ENCODE measurements around the gene RALY. TPM values are rescaled to one million over a fixed set of nuclear protein-coding genes. Genes with fewer than 3 reads are reported as not detected.
A peak's percentile ranks its signal among the peaks of the same experiment; 100 is the strongest.

RALY gene
- total RNA-seq (56.5 TPM), polyA plus RNA-seq (ENCODE audit: insufficient read depth in 1 of 8, insufficient read length in 8 of 8, low replicate concordance in 1 of 8) (100 to 1,000 TPM; 127 to 166 (median 148) TPM)
- long read RNA-seq, donor 1, full-length matches to known transcripts = 21 of 30 reads
- long read RNA-seq, donor 1, partial matches to known transcripts = 9 of 30 reads
- long read RNA-seq, donor 1, other reads (novel, unspliced or antisense) = 0 of 30 reads
- long read RNA-seq, donor 2, full-length matches to known transcripts = 6 of 6 reads
- long read RNA-seq, donor 2, partial matches to known transcripts = 0 of 6 reads
- long read RNA-seq, donor 2, other reads (novel, unspliced or antisense) = 0 of 6 reads
- long read RNA-seq, donor 3, full-length matches to known transcripts = 62 of 455 reads
- long read RNA-seq, donor 3, partial matches to known transcripts = 384 of 455 reads
- long read RNA-seq, donor 3, other reads (novel, unspliced or antisense) = 9 of 455 reads
- long read RNA-seq, donor 4, full-length matches to known transcripts = 41 of 78 reads
- long read RNA-seq, donor 4, partial matches to known transcripts = 37 of 78 reads
- long read RNA-seq, donor 4, other reads (novel, unspliced or antisense) = 0 of 78 reads
- long read RNA-seq, donor 5, full-length matches to known transcripts = 77 of 175 reads
- long read RNA-seq, donor 5, partial matches to known transcripts = 98 of 175 reads
- long read RNA-seq, donor 5, other reads (novel, unspliced or antisense) = 0 of 175 reads
- long read RNA-seq, donor 6, full-length matches to known transcripts = 112 of 165 reads
- long read RNA-seq, donor 6, partial matches to known transcripts = 53 of 165 reads
- long read RNA-seq, donor 6, other reads (novel, unspliced or antisense) = 0 of 165 reads
- long read RNA-seq, donor 7, full-length matches to known transcripts = 63 of 112 reads
- long read RNA-seq, donor 7, partial matches to known transcripts = 49 of 112 reads
- long read RNA-seq, donor 7, other reads (novel, unspliced or antisense) = 0 of 112 reads
- long read RNA-seq, donor 8, full-length matches to known transcripts = 7 of 42 reads
- long read RNA-seq, donor 8, partial matches to known transcripts = 35 of 42 reads
- long read RNA-seq, donor 8, other reads (novel, unspliced or antisense) = 0 of 42 reads
- long read RNA-seq, donor 9, full-length matches to known transcripts = 15 of 43 reads
- long read RNA-seq, donor 9, partial matches to known transcripts = 28 of 43 reads
- long read RNA-seq, donor 9, other reads (novel, unspliced or antisense) = 0 of 43 reads
- long read RNA-seq, donor 10, full-length matches to known transcripts = 17 of 598 reads
- long read RNA-seq, donor 10, partial matches to known transcripts = 477 of 598 reads
- long read RNA-seq, donor 10, other reads (novel, unspliced or antisense) = 104 of 598 reads
- long read RNA-seq, donor 11, full-length matches to known transcripts = 13 of 353 reads
- long read RNA-seq, donor 11, partial matches to known transcripts = 292 of 353 reads
- long read RNA-seq, donor 11, other reads (novel, unspliced or antisense) = 48 of 353 reads

DNA sequence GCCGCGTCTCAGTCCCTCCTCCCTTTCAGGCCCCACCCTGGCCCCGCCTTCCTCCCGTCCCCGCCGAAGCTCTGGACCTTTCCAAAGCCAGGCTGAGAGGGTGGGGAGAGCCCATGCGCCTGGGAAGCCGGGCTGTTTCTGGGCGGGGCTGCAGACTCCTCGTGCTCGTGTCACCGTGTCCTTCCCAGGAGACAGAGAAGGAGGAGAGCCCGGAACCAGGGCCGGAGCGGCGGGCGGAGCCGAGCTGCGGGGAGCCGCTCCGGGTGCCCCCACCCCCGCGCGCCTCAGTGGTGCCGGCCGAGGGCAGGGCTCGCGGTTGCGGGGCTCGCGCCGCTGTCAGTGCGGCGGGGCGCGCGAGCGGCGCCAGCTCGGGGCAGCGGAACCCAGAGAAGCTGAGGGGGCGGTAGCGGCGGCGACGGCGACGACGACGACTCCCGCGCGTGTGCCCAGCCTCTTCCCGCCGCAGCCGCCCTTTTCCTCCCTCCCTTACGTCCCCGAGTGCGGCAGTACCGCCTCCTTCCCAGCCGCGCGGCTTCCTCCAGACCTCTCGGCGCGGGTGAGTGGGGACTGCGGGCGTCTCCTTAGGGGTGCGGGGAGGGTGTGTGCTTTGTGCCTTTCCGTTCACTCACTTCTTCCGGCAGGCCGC is at the start of gene RALY:
Gene RALY (plus strand): TSS at position 336 of the 646 bp plus-strand sequence. CDS start 78,164 bp downstream, outside the sequence.
- Histone ChIP-seq H3K27ac (ENCODE audit: low read length) (peak within 1 kb of the TSS; percentile 99), H3K4me1 (ENCODE audit: control insufficient read depth, insufficient read depth, low read length) (peaks cover 29% of the 10 kb centered on the region), H3K9me3 (replicated peaks; ENCODE audit: control insufficient read depth, low read depth, low read length) (no peaks in the 10 kb centered on the region), H3K36me3 (ENCODE audit: control insufficient read depth, insufficient read depth, low read length) (no peaks in the 10 kb centered on the region), H3K4me3 (ENCODE audit: low read length) (peak within 1 kb of the TSS; percentile 99), H3K27me3 (ENCODE audit: control insufficient read depth, insufficient read depth, low read length) (no peaks in the 10 kb centered on the region)
- DNase-seq = no peak
- WGBS (ENCODE audit: insufficient coverage) = 0% methylated on average over 53 of the region's 72 CpGs

DNA sequence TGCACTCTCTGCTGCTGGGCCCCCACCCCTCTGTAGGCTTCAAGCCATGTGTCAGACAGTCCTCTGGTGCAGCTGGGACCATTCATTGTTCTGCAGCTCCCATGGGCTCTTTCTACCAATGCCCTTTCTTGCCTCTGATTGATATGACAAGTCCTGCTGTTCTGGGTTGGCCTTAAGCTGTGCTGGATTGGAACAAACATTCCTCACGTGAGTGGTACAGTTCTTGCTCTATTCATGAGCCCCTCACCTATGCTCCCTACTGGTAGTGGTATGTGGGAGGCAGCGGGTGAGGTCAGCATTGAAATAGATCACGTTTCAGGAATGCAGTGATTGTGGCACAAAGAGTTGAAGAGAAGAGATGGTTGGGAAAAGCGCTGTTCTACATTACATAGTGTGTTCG is 48.8 kb upstream of the RALY start:
- 75% methylated on average over 3 of the region's 5 CpGs for WGBS (ENCODE audit: insufficient coverage)

DNA sequence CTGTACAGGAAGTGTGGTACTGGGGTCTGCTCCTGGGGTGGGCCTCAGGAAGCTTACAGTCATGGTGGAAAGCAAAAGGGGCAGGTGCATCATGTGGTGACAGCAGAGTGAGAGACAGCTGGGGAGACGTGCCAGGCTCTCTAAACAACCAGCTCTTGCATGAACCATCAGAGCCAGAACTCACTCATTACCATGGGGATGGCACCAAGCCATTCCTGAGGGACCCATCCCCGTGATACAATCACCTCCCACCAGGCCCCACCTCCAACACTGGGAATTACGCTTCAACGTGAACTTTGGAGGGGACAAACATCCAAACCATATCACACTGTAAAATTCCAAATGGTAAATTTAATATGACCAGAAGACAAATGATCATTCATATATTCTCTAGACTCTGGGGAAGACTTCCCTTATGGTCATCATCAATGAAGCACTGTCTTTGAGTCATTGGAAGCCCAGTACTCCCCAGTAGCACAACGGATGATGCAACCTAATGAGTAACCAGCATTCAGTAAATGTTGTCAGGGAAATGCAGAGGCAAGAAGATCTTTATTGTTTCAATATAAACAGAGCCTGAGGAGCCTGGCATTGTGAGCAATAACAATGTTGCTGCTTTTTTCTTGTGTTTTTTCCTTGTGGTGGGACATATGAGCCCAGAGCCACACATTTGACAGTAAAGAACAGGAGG is 48.2 kb upstream of the RALY start:
- H3K36me3 ChIP-seq (ENCODE audit: control insufficient read depth, insufficient read depth, low read length) = no peaks in the 10 kb centered on the region
- no peak for DNase-seq
- H3K4me1 ChIP-seq (ENCODE audit: control insufficient read depth, insufficient read depth, low read length) = no peaks in the 10 kb centered on the region
- no peak overlapping the region for H3K4me3 ChIP-seq (ENCODE audit: low read length)
- no peaks in the 10 kb centered on the region for H3K27me3 ChIP-seq (ENCODE audit: control insufficient read depth, insufficient read depth, low read length)
- H3K9me3 ChIP-seq (replicated peaks; ENCODE audit: control insufficient read depth, low read depth, low read length) = peaks cover 17% of the 10 kb centered on the region
- no peak overlapping the region for H3K27ac ChIP-seq (ENCODE audit: low read length)
- 100% methylated on average over 1 of the region's 5 CpGs for WGBS (ENCODE audit: insufficient coverage)

More for the DNA sequence above, 48.8 kb upstream of the RALY start:
- Histone ChIP-seq H3K27ac (ENCODE audit: low read length) (no peak overlapping the region), H3K4me1 (ENCODE audit: control insufficient read depth, insufficient read depth, low read length) (no peaks in the 10 kb centered on the region), H3K4me3 (ENCODE audit: low read length) (no peak overlapping the region), H3K36me3 (ENCODE audit: control insufficient read depth, insufficient read depth, low read length) (no peaks in the 10 kb centered on the region), H3K27me3 (ENCODE audit: control insufficient read depth, insufficient read depth, low read length) (no peaks in the 10 kb centered on the region), H3K9me3 (replicated peaks; ENCODE audit: control insufficient read depth, low read depth, low read length) (peaks cover 17% of the 10 kb centered on the region)
- no peak for DNase-seq

DNA sequence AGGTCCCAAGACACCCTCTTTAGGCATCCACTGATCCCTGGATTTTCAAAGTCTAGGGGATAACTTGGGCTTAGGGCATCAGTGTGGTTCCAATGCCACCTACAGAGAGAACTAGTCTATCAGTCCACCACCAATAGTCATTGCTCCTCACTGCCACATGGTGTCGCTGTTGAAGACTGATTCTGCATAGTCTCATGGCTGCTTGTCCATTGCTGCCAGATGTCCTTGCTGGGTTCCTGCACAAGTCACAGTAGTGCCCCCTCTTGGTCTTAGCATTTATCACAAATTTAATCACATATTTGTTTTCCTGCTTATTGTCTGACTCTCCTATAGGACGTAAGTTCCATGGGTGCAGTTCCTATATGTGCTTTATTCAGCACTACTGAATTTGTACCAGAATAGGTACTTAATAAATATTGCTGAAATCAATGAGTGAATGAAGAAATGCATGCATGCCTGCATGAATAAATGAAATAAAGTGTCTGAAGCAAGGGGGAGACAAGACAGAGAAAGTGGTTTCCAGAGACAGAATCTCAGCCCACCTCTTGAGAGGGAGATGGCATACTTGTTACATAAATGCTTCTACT is 45.9 kb upstream of the RALY start:
- H3K27me3 ChIP-seq (ENCODE audit: control insufficient read depth, insufficient read depth, low read length) = no peaks in the 10 kb centered on the region
- WGBS (ENCODE audit: insufficient coverage) = 0% methylated on average over 1 of the region's 2 CpGs
- no peak overlapping the region for H3K4me3 ChIP-seq (ENCODE audit: low read length)
- H3K36me3 ChIP-seq (ENCODE audit: control insufficient read depth, insufficient read depth, low read length) = no peaks in the 10 kb centered on the region
- H3K27ac ChIP-seq (ENCODE audit: low read length) = no peak overlapping the region
- H3K9me3 ChIP-seq (replicated peaks; ENCODE audit: control insufficient read depth, low read depth, low read length) = peaks cover 17% of the 10 kb centered on the region
- no peaks in the 10 kb centered on the region for H3K4me1 ChIP-seq (ENCODE audit: control insufficient read depth, insufficient read depth, low read length)
- peak; percentile 11 for DNase-seq

DNA sequence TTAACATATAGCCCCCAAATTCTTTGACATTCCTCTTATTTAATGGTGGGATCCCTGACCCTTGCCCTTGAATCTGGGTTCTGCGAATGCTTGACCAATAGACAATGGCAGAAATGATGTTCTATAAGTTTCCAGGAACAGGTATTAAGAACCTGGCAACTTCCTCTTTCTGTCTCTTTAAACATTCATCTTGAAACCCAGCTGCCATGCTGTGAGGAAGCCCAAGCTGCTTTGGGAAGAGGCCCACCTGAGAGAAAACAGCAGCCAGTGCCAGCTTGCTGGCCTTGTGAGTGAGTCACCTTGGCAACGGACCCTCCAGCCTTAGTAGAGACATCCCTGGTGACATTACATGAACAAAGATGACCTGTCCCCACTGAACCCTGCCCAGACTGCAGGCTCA is 45.2 kb upstream of the RALY start:
- 80% methylated on average over 1 of the region's 2 CpGs for WGBS (ENCODE audit: insufficient coverage)
- H3K36me3 ChIP-seq (ENCODE audit: control insufficient read depth, insufficient read depth, low read length) = no peaks in the 10 kb centered on the region

DNA sequence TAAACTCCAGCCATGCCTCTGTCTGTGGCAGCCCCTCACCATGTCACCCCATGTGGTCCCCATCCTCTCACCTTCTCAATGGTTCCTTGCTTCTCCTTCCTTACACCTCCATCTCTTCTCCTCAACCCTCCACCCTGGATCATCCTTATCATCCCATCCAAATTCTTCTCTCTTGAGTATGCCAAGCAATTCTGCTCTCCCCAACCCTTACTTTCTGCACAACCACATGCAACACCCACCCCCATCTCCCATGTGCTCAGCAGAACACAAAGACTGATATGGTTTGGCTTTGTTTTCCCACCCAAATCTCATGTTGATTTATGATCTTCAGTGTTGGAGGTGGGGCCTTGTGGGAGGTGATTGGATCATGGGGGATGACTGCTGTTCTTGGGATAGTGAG is 42.5 kb upstream of the RALY start:
- Histone ChIP-seq H3K27ac (ENCODE audit: low read length) (no peak overlapping the region), H3K4me3 (ENCODE audit: low read length) (no peak overlapping the region), H3K4me1 (ENCODE audit: control insufficient read depth, insufficient read depth, low read length) (no peaks in the 10 kb centered on the region), H3K36me3 (ENCODE audit: control insufficient read depth, insufficient read depth, low read length) (no peaks in the 10 kb centered on the region), H3K9me3 (replicated peaks; ENCODE audit: control insufficient read depth, low read depth, low read length) (peaks cover 17% of the 10 kb centered on the region), H3K27me3 (ENCODE audit: control insufficient read depth, insufficient read depth, low read length) (peaks cover 3% of the 10 kb centered on the region)
- DNase-seq = no peak

More for the DNA sequence above, 45.2 kb upstream of the RALY start:
- Histone ChIP-seq H3K27ac (ENCODE audit: low read length) (no peak overlapping the region), H3K4me3 (ENCODE audit: low read length) (no peak overlapping the region), H3K9me3 (replicated peaks; ENCODE audit: control insufficient read depth, low read depth, low read length) (peaks cover 17% of the 10 kb centered on the region), H3K4me1 (ENCODE audit: control insufficient read depth, insufficient read depth, low read length) (no peaks in the 10 kb centered on the region), H3K27me3 (ENCODE audit: control insufficient read depth, insufficient read depth, low read length) (no peaks in the 10 kb centered on the region)
- DNase-seq = no peak

DNA sequence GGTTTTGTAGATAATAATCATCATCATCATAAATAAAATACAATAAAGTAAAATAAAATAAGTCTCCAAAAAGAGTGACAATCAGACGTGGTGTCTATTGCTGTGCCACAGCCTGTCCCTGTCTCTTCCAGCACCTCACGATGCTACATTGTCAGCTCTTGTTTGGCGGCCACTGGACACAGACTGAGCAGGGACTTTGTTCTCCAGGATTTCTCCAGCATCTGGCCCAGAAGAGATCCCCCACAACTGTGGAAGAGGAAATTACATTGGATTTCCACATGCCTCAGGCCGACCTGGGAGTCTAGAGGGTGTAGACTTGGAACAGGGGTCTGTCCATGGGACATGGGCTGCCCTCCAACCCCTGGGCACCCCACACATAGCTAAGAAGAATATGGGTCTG is 39.2 kb upstream of the RALY start:
- WGBS (ENCODE audit: insufficient coverage) = 90% methylated on average over 3 of the region's 4 CpGs

DNA sequence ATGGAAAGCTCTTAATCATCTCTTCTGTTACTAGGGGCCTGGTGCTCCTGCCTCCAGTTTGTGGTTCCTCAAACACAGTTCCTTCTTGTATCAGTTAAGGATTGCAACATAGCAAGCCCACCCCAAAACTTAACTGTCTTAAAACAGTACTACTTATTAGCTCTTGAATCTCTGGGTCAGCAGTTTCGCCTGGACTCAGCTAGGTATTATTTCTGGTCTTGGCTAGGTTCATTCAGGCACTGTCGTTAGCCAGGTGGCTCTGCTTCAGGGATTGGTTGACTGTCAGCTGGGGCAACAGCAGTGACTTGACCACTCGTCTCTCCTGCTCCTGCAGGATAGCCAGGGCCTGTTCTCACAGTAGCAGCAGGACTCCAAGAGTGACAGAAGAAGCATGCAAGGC is 30.0 kb upstream of the RALY start:
- DNase-seq = no peak
- Histone ChIP-seq H3K27ac (ENCODE audit: low read length) (no peak overlapping the region), H3K4me3 (ENCODE audit: low read length) (no peak overlapping the region), H3K36me3 (ENCODE audit: control insufficient read depth, insufficient read depth, low read length) (no peaks in the 10 kb centered on the region), H3K27me3 (ENCODE audit: control insufficient read depth, insufficient read depth, low read length) (no peaks in the 10 kb centered on the region), H3K9me3 (replicated peaks; ENCODE audit: control insufficient read depth, low read depth, low read length) (no peaks in the 10 kb centered on the region), H3K4me1 (ENCODE audit: control insufficient read depth, insufficient read depth, low read length) (peaks cover 16% of the 10 kb centered on the region)
- WGBS (ENCODE audit: insufficient coverage) = 29% methylated on average over 2 of the region's 3 CpGs

More for the DNA sequence above, 39.2 kb upstream of the RALY start:
- Histone ChIP-seq H3K4me1 (ENCODE audit: control insufficient read depth, insufficient read depth, low read length) (no peaks in the 10 kb centered on the region), H3K36me3 (ENCODE audit: control insufficient read depth, insufficient read depth, low read length) (no peaks in the 10 kb centered on the region), H3K4me3 (ENCODE audit: low read length) (no peak overlapping the region), H3K9me3 (replicated peaks; ENCODE audit: control insufficient read depth, low read depth, low read length) (no peaks in the 10 kb centered on the region), H3K27ac (ENCODE audit: low read length) (no peak overlapping the region), H3K27me3 (ENCODE audit: control insufficient read depth, insufficient read depth, low read length) (peaks cover 3% of the 10 kb centered on the region)
- DNase-seq = no peak

All from muscle of leg (tissue), 16 donors.